Activated CD8-positive, alpha-beta T cell treated with anti-CD3 and anti-CD28 coated beads, Interleukin-2, amount 10 ng/mL, durations not matched to agents 7 days and 5 days (primary cell): ENCODE measurements around the gene OTOP2. TPM values are rescaled to one million over a fixed set of nuclear protein-coding genes. Genes with fewer than 3 reads are reported as not detected.

Experiments
- ATAC-seq: fragments of 150-1000 bp; cut with Tn5 transposase; one replicate; pipeline ENCODE4 v1.10.0; 2021; ENCODE audit warnings: moderate library complexity
- CTCF ChIA-PET: fragments of 350-600 bp; sonication (Branson Sonifier 250); formaldehyde crosslinking; loops from one replicate; lab custom pipeline; 2021; ENCODE audit warnings: antibody characterized with exemption; lab: Charles Lee
- POLR2A ChIA-PET: fragments of 350-600 bp; sonication (Branson Sonifier 250); formaldehyde crosslinking; loops from one replicate; lab custom pipeline; 2021; ENCODE audit warnings: antibody characterized with exemption; lab: Charles Lee
- DNase-seq: peaks from one replicate; pipeline ENCODE4 v3.0.0-alpha.2; 2020
- H3K27ac Mint-ChIP-seq: one replicate; pipeline ENCODE4 v1.8.0; 2021; ENCODE audit warnings: mild to moderate bottlenecking, mixed read lengths
- H3K27me3 Mint-ChIP-seq: one replicate; pipeline ENCODE4 v1.8.0; 2021; ENCODE audit warnings: low read depth, mixed read lengths
- H3K36me3 Mint-ChIP-seq: one replicate; pipeline ENCODE4 v1.8.0; 2021; ENCODE audit warnings: low read depth, mixed read lengths
- H3K4me1 Mint-ChIP-seq: one replicate; pipeline ENCODE4 v1.8.0; 2021; ENCODE audit warnings: low read depth, mixed read lengths
- H3K4me3 Mint-ChIP-seq: one replicate; pipeline ENCODE4 v1.8.0; 2021; ENCODE audit warnings: mild to moderate bottlenecking, mixed read lengths
- H3K9me3 Mint-ChIP-seq: one replicate; pipeline ENCODE4 v1.8.0; 2022; ENCODE audit warnings: mixed read lengths; ENCODE audit not compliant: insufficient read depth
- total RNA-seq, 2 experiments: library from RNA; stranded (reverse); gene quantifications; one replicate each; pipeline ENCODE4 v1.2.3, GENCODE V29; 2021

The OTOP2 gene
- total RNA-seq, 2 experiments from 2014 or later, result not detected

- no peak for ATAC-seq
Observed at GRCh38 chr17:74935585-74936469, 11.8 kb downstream of the OTOP2 start, which contains the start of gene OTOP3. Gene OTOP3 (plus strand): TSS chr17:74935898. CDS start chr17:74935922, 24 bp downstream.

GRCh38 chr17:74936470-74936799, 12.4 kb downstream of the OTOP2 start:
- Mint-ChIP-seq H3K36me3 (no peaks in the 10 kb centered on the region), H3K4me1 (no peaks in the 10 kb centered on the region), H3K4me3 (no peak overlapping the region), H3K27ac (no peak overlapping the region), H3K9me3 (no peaks in the 10 kb centered on the region), H3K27me3 (peaks cover 60% of the 10 kb centered on the region)
- DNase-seq (no peak), ATAC-seq (no peak)
- POLR2A ChIA-PET, result no interaction called here
- CTCF ChIA-PET, result no interaction called here

More at GRCh38 chr17:74935585-74936469, 11.8 kb downstream of the OTOP2 start, which contains the start of gene OTOP3:
- Mint-ChIP-seq H3K27me3 (peaks cover 64% of the 10 kb centered on the region), H3K9me3 (no peaks in the 10 kb centered on the region), H3K4me3 (no peak within 1 kb of the TSS), H3K4me1 (no peaks in the 10 kb centered on the region), H3K27ac (no peak within 1 kb of the TSS), H3K36me3 (no peaks in the 10 kb centered on the region)
- DNase-seq, result no peak
- CTCF ChIA-PET, result interaction anchor here (1.3 kb wide), 1 partner anchor 26 kb away, joined by 3 read pairs; no protein-coding TSS in a partner anchor
- POLR2A ChIA-PET, result no interaction called here

GRCh38 chr17:74937064-74938051, 13.3 kb downstream of the OTOP2 start:
- DNase-seq (no peak), ATAC-seq (no peak)
- Mint-ChIP-seq H3K4me1 (no peaks in the 10 kb centered on the region), H3K27me3 (peaks cover 59% of the 10 kb centered on the region), H3K4me3 (no peak overlapping the region), H3K27ac (no peak overlapping the region), H3K36me3 (no peaks in the 10 kb centered on the region), H3K9me3 (no peaks in the 10 kb centered on the region)
- ChIA-PET POLR2A (no interaction called here), CTCF (interaction anchor here (1.3 kb wide), 1 partner anchor 23 kb away, joined by 4 read pairs; no protein-coding TSS in a partner anchor)

GRCh38 chr17:74938194-74938950, 14.3 kb downstream of the OTOP2 start:
- no peak for DNase-seq
- Mint-ChIP-seq H3K36me3 (no peaks in the 10 kb centered on the region), H3K27ac (no peak overlapping the region), H3K27me3 (peaks cover 51% of the 10 kb centered on the region), H3K4me3 (no peak overlapping the region), H3K9me3 (no peaks in the 10 kb centered on the region), H3K4me1 (no peaks in the 10 kb centered on the region)
- CTCF ChIA-PET, result interaction anchor here (1.0 to 1.5 kb wide), 3 partner anchors 19 to 23 kb away, joined by 3 to 4 read pairs (median 3); no protein-coding TSS in a partner anchor
- no peak for ATAC-seq
- POLR2A ChIA-PET, result no interaction called here

- Mint-ChIP-seq H3K36me3 (no peaks in the 10 kb centered on the region), H3K27me3 (peaks cover 47% of the 10 kb centered on the region), H3K27ac (no peak overlapping the region), H3K4me1 (no peaks in the 10 kb centered on the region), H3K9me3 (no peaks in the 10 kb centered on the region), H3K4me3 (no peak overlapping the region)
- DNase-seq (no peak), ATAC-seq (no peak)
- CTCF ChIA-PET, result interaction anchor here (1.0 to 1.5 kb wide), 2 partner anchors 18 to 22 kb away, joined by 3 read pairs; no protein-coding TSS in a partner anchor
- POLR2A ChIA-PET, result no interaction called here
Observed at GRCh38 chr17:74939534-74939933, 15.5 kb downstream of the OTOP2 start.

GRCh38 chr17:74941128-74941725, 17.2 kb downstream of the OTOP2 start:
- Mint-ChIP-seq H3K4me3 (no peak overlapping the region), H3K27ac (no peak overlapping the region), H3K36me3 (no peaks in the 10 kb centered on the region), H3K27me3 (peaks cover 42% of the 10 kb centered on the region), H3K9me3 (no peaks in the 10 kb centered on the region), H3K4me1 (no peaks in the 10 kb centered on the region)
- CTCF ChIA-PET, result no interaction called here
- no peak for ATAC-seq
- DNase-seq, result no peak
- POLR2A ChIA-PET, result no interaction called here

GRCh38 chr17:74943808-74944522, 19.9 kb downstream of the OTOP2 start:
- H3K27me3 Mint-ChIP-seq, result peaks cover 18% of the 10 kb centered on the region
- ATAC-seq (no peak), DNase-seq (no peak)
- CTCF ChIA-PET, result interaction anchor here (1.1 to 2.2 kb wide), 2 partner anchors 17 to 79 kb away, joined by 3 to 8 read pairs; no protein-coding TSS in a partner anchor
- POLR2A ChIA-PET, result interaction anchor here (0.5 kb wide), 1 partner anchor 143 kb away, joined by 4 read pairs; no protein-coding TSS in a partner anchor
- H3K36me3 Mint-ChIP-seq, result no peaks in the 10 kb centered on the region
- no peak overlapping the region for H3K4me3 Mint-ChIP-seq
- no peaks in the 10 kb centered on the region for H3K9me3 Mint-ChIP-seq
- H3K4me1 Mint-ChIP-seq, result no peaks in the 10 kb centered on the region
- H3K27ac Mint-ChIP-seq, result no peak overlapping the region

GRCh38 chr17:74945543-74945942, 21.5 kb downstream of the OTOP2 start:
- no peak for ATAC-seq
- peaks cover 12% of the 10 kb centered on the region for H3K27me3 Mint-ChIP-seq
- H3K36me3 Mint-ChIP-seq, result no peaks in the 10 kb centered on the region
- DNase-seq, result no peak
- no peak overlapping the region for H3K27ac Mint-ChIP-seq
- no peak overlapping the region for H3K4me3 Mint-ChIP-seq
- ChIA-PET POLR2A (no interaction called here), CTCF (interaction anchor here (0.8 to 2.6 kb wide), 4 partner anchors 11 to 288 kb away, joined by 3 to 9 read pairs (median 6); no protein-coding TSS in a partner anchor)
- no peaks in the 10 kb centered on the region for H3K4me1 Mint-ChIP-seq
- no peaks in the 10 kb centered on the region for H3K9me3 Mint-ChIP-seq

GRCh38 chr17:74946641-74947040, 22.6 kb downstream of the OTOP2 start:
- no peak overlapping the region for H3K27ac Mint-ChIP-seq
- no peak for ATAC-seq

More at GRCh38 chr17:74946641-74947040, 22.6 kb downstream of the OTOP2 start:
- Mint-ChIP-seq H3K9me3 (no peaks in the 10 kb centered on the region), H3K4me3 (no peak overlapping the region), H3K4me1 (no peaks in the 10 kb centered on the region), H3K27me3 (peaks cover 10% of the 10 kb centered on the region), H3K36me3 (no peaks in the 10 kb centered on the region)
- no peak for DNase-seq
- ChIA-PET POLR2A (no interaction called here), CTCF (interaction anchor here (0.6 to 2.6 kb wide), 3 partner anchors 10 to 22 kb away, joined by 3 to 9 read pairs (median 8); no protein-coding TSS in a partner anchor)
